ENCODE results near the gene PSMD5. TPM values are rescaled to one million over a fixed set of nuclear protein-coding genes. Genes with fewer than 3 reads are reported as not detected.

PSMD5 gene
- total RNA-seq, 1 donor from 2014 or later = 44.4 TPM

GRCh38 chr9:120879446-120879845 lies 36.7 kb upstream of the PSMD5 start:
- TF ChIP-seq CTCF (IDR thresholded peaks at IDR 0.05; ENCODE audit: insufficient read depth, low read length, poor library complexity, severe bottlenecking) = no peak
- DNase-seq (ENCODE audit: low read depth) = no peak
- Histone ChIP-seq H3K36me3 (ENCODE audit: control insufficient read depth, insufficient read depth, low read length) (no peaks in the 10 kb centered on the region), H3K27me3 (ENCODE audit: control insufficient read depth, insufficient read depth, low read length) (no peaks in the 10 kb centered on the region), H3K4me3 (ENCODE audit: low read depth, low read length) (no peak overlapping the region)

GRCh38 chr9:120878188-120879130 lies 35.7 kb upstream of the PSMD5 start:
- no peak for DNase-seq (ENCODE audit: low read depth)
- no peaks in the 10 kb centered on the region for H3K36me3 ChIP-seq (ENCODE audit: control insufficient read depth, insufficient read depth, low read length)
- H3K27me3 ChIP-seq (ENCODE audit: control insufficient read depth, insufficient read depth, low read length) = no peaks in the 10 kb centered on the region
- H3K4me3 ChIP-seq (ENCODE audit: low read depth, low read length) = no peak overlapping the region
- no peak for TF ChIP-seq CTCF (IDR thresholded peaks at IDR 0.05; ENCODE audit: insufficient read depth, low read length, poor library complexity, severe bottlenecking)

GRCh38 chr9:120877276-120878034 lies 34.7 kb upstream of the PSMD5 start:
- Histone ChIP-seq H3K4me3 (ENCODE audit: low read depth, low read length) (peak overlapping the region; percentile 53), H3K27me3 (ENCODE audit: control insufficient read depth, insufficient read depth, low read length) (no peaks in the 10 kb centered on the region), H3K36me3 (ENCODE audit: control insufficient read depth, insufficient read depth, low read length) (no peaks in the 10 kb centered on the region)
- no peak for DNase-seq (ENCODE audit: low read depth)
- no peak for TF ChIP-seq CTCF (IDR thresholded peaks at IDR 0.05; ENCODE audit: insufficient read depth, low read length, poor library complexity, severe bottlenecking)

GRCh38 chr9:120876842-120877240 lies 34.1 kb upstream of the PSMD5 start, which contains the start of gene PHF19:
PHF19 (minus strand) TSS chr9:120877188; CDS start chr9:120874741, 2,447 bp downstream.
- Histone ChIP-seq H3K36me3 (ENCODE audit: control insufficient read depth, insufficient read depth, low read length) (no peaks in the 10 kb centered on the region), H3K27me3 (ENCODE audit: control insufficient read depth, insufficient read depth, low read length) (no peaks in the 10 kb centered on the region), H3K4me3 (ENCODE audit: low read depth, low read length) (peak within 1 kb of the TSS; percentile 53)
- no peak for DNase-seq (ENCODE audit: low read depth)
- no peak for TF ChIP-seq CTCF (IDR thresholded peaks at IDR 0.05; ENCODE audit: insufficient read depth, low read length, poor library complexity, severe bottlenecking)

GRCh38 chr9:120875954-120876841 lies 33.5 kb upstream of the PSMD5 start:
- Histone ChIP-seq H3K4me3 (ENCODE audit: low read depth, low read length) (peak overlapping the region; percentile 53), H3K27me3 (ENCODE audit: control insufficient read depth, insufficient read depth, low read length) (no peaks in the 10 kb centered on the region), H3K36me3 (ENCODE audit: control insufficient read depth, insufficient read depth, low read length) (no peaks in the 10 kb centered on the region)
- peak; percentile 59 for DNase-seq (ENCODE audit: low read depth)
- peak; percentile 14 for TF ChIP-seq CTCF (IDR thresholded peaks at IDR 0.05; ENCODE audit: insufficient read depth, low read length, poor library complexity, severe bottlenecking)
